Cortex of kidney (tissue), 1 donor: ENCODE measurements around the gene APBA2.

Experiments used
- DNase-seq: peaks from one replicate; lab custom pipeline; 2025; lab: John Stamatoyannopoulos, UW

APBA2 gene

GRCh38 chr15:29134239-29134638, 248.5 kb downstream of the APBA2 start:
- no peak for DNase-seq

- DNase-seq, result no peak
These were observed 249.0 kb downstream of the APBA2 start for GRCh38 chr15:29134641-29135308.

- DNase-seq, result no peak
These were observed 249.5 kb downstream of the APBA2 start for GRCh38 chr15:29135309-29135657.

- DNase-seq, result no peak
These were observed 250.2 kb downstream of the APBA2 start for GRCh38 chr15:29135702-29136646.

GRCh38 chr15:29138260-29138659, 252.5 kb downstream of the APBA2 start:
- DNase-seq, result no peak

GRCh38 chr15:29139072-29139471, 253.3 kb downstream of the APBA2 start:
- no peak for DNase-seq

- DNase-seq, result no peak
These were observed 254.0 kb downstream of the APBA2 start for GRCh38 chr15:29139540-29140459.

GRCh38 chr15:29140475-29141307, 254.9 kb downstream of the APBA2 start:
- no peak for DNase-seq

- DNase-seq, result no peak
These were observed 255.7 kb downstream of the APBA2 start for GRCh38 chr15:29141308-29142128.

GRCh38 chr15:29142129-29142747, 256.5 kb downstream of the APBA2 start:
- DNase-seq, result no peak

- no peak for DNase-seq
These were observed 257.5 kb downstream of the APBA2 start for GRCh38 chr15:29143293-29143692.

- DNase-seq, result no peak
These were observed 258.3 kb downstream of the APBA2 start for GRCh38 chr15:29143909-29144635.

GRCh38 chr15:29149738-29150075, 263.9 kb downstream of the APBA2 start:
- DNase-seq, result no peak

- DNase-seq, result no peak
These were observed 265.0 kb downstream of the APBA2 start for GRCh38 chr15:29150515-29151483.

GRCh38 chr15:29151484-29151857, 265.7 kb downstream of the APBA2 start:
- no peak for DNase-seq

- no peak for DNase-seq
These were observed 270.7 kb downstream of the APBA2 start for GRCh38 chr15:29156521-29156920.

- no peak for DNase-seq
These were observed 274.1 kb downstream of the APBA2 start for GRCh38 chr15:29159771-29160455.

- no peak for DNase-seq
These were observed 276.6 kb downstream of the APBA2 start for GRCh38 chr15:29162411-29162810.
